Ovary (tissue), 3 donors: ENCODE results near the gene ERMAP.

Source experiments
- CTCF ChIP-seq, 3 donors: fragments of 450-650 bp in 2 of 3; fragments of 200-600 bp in 1 of 3; IDR thresholded peaks; one replicate each; pipeline versions ENCODE4 v1.5.1 to v1.8.0; 2016 to 2022; ENCODE audit warnings: antibody characterized with exemption in 3 of 3, mild to moderate bottlenecking in 1 of 3
- POLR2A ChIP-seq: fragments of 450-650 bp; IDR thresholded peaks from one replicate; pipeline ENCODE4 v1.6.1; 2017; ENCODE audit warnings: antibody characterized with exemption, mild to moderate bottlenecking, moderate library complexity
- donor health status: DM: no; HTN: no; CAD: no.

GRCh38 chr1:42845866-42846256 is 28.9 kb downstream of the ERMAP start:
- TF ChIP-seq CTCF (IDR thresholded peaks at IDR 0.05): no peak
- TF ChIP-seq POLR2A: no peak
